ENCODE data around the gene PHYHD1. TPM values are rescaled to one million over a fixed set of nuclear protein-coding genes. Genes with fewer than 3 reads are reported as not detected.
A peak's percentile ranks its signal among the peaks of the same experiment; 100 is the strongest.

The PHYHD1 gene
- total RNA-seq, 2 experiments from 2014 or later, result 83.5 to 150 TPM

DNA sequence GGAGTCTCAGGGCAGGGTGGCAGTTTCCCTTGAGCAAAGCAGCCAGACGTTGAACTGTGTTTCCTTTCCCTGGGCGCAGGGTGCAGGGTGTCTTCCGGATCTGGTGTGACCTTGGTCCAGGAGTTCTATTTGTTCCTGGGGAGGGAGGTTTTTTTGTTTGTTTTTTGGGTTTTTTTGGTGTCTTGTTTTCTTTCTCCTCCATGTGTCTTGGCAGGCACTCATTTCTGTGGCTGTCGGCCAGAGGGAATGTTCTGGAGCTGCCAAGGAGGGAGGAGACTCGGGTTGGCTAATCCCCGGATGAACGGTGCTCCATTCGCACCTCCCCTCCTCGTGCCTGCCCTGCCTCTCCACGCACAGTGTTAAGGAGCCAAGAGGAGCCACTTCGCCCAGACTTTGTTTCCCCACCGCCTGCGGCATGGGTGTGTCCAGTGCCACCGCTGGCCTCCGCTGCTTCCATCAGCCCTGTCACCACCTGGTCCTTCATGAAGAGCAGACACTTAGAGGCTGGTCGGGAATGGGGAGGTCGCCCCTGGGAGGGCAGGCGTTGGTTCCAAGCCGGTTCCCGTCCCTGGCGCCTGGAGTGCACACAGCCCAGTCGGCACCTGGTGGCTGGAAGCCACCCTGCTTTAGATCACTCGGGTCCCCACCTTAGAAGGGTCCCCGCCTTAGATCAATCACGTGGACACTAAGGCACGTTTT is 3.5 kb upstream of the PHYHD1 start:
- no TSS peak for BruUV-seq (replicated peaks)

DNA sequence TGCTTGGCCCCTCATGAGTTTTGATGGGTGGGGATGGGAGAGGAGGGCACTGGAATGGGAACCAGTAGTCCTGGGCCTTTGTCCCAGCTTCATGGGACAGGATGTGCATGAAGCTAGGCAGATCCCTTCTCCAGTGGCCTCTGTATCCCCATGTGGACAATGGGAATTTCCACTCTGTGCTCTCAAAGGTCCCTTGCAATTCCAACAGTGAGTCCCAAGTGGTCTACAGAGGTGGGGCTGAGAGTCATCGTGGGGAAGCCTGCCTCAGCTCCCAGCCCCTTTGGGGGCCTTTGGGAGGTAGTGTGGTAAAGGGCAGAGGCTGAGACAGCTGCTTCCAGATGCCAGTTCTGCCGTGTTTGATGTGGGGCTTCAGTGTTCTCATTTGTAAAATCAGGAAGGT is 1.9 kb upstream of the PHYHD1 start:
- POLR2A ChIA-PET, result interaction anchor here (0.6 to 0.7 kb wide), 2 partner anchors 31 to 45 kb away, joined by 3 read pairs; no protein-coding TSS in a partner anchor
- Histone ChIP-seq H3K27ac (ENCODE audit: low read depth, low read length, poor library complexity, severe bottlenecking) (peak overlapping the region; percentile 25), H3K4me2 (ENCODE audit: low read length) (no peak overlapping the region), H3K4me3 (ENCODE audit: low read depth, low read length, poor library complexity, severe bottlenecking) (no peak overlapping the region), H4K20me1 (ENCODE audit: insufficient read depth, low read length) (no peaks in the 10 kb centered on the region), H3K9me2 (ENCODE audit: insufficient read depth, low read length) (no peaks in the 10 kb centered on the region), H3K9me3 (ENCODE audit: low read length) (no peaks in the 10 kb centered on the region), H3K36me3 (ENCODE audit: insufficient read depth, low read length) (peaks cover 44% of the 10 kb centered on the region; the same call in 1 of the 2 replicates), H3K79me2 (ENCODE audit: insufficient read depth, low read depth, low read length) (peaks cover 5% of the 10 kb centered on the region; the same call in 1 of the 2 replicates), H2AFZ (ENCODE audit: low read length) (no peak overlapping the region), H3K4me1 (ENCODE audit: insufficient read depth, low read length, poor library complexity, severe bottlenecking) (peaks cover 33% of the 10 kb centered on the region)
- intact Hi-C loops (cut with micrococcal nuclease; ENCODE audit: unreplicated experiment), result no loop called here
- BruUV-seq (replicated peaks), result no TSS peak
- no peak for TF ChIP-seq EZH2phosphoT487 (IDR thresholded peaks at IDR 0.05; ENCODE audit: borderline replicate concordance, low read depth, low read length)
- TF ChIP-seq, protein P1, sequence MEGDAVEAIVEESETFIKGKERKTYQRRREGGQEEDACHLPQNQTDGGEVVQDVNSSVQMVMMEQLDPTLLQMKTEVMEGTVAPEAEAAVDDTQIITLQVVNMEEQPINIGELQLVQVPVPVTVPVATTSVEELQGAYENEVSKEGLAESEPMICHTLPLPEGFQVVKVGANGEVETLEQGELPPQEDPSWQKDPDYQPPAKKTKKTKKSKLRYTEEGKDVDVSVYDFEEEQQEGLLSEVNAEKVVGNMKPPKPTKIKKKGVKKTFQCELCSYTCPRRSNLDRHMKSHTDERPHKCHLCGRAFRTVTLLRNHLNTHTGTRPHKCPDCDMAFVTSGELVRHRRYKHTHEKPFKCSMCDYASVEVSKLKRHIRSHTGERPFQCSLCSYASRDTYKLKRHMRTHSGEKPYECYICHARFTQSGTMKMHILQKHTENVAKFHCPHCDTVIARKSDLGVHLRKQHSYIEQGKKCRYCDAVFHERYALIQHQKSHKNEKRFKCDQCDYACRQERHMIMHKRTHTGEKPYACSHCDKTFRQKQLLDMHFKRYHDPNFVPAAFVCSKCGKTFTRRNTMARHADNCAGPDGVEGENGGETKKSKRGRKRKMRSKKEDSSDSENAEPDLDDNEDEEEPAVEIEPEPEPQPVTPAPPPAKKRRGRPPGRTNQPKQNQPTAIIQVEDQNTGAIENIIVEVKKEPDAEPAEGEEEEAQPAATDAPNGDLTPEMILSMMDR (conservative IDR thresholded peaks at IDR 0.05; ENCODE audit: low read length), result no peak
- CTCF ChIA-PET (ENCODE audit: unreplicated experiment), result no interaction called here
- DNase-seq (ENCODE audit: low spot score), result no peak

More for the DNA sequence above, 3.5 kb upstream of the PHYHD1 start:
- no peak overlapping the region for H3K4me2 ChIP-seq (ENCODE audit: low read length)
- H3K9me2 ChIP-seq (ENCODE audit: insufficient read depth, low read length), result no peaks in the 10 kb centered on the region
- H3K36me3 ChIP-seq (ENCODE audit: insufficient read depth, low read length), result peaks cover 49% of the 10 kb centered on the region; the same call in 1 of the 2 replicates
- no peaks in the 10 kb centered on the region for H4K20me1 ChIP-seq (ENCODE audit: insufficient read depth, low read length)
- TF ChIP-seq, protein P1 (conservative IDR thresholded peaks at IDR 0.05; ENCODE audit: low read length), result no peak
- no peak for TF ChIP-seq EZH2phosphoT487 (IDR thresholded peaks at IDR 0.05; ENCODE audit: borderline replicate concordance, low read depth, low read length)
- H2AFZ ChIP-seq (ENCODE audit: low read length), result no peak overlapping the region
- H3K4me1 ChIP-seq (ENCODE audit: insufficient read depth, low read length, poor library complexity, severe bottlenecking), result peaks cover 24% of the 10 kb centered on the region
- no peaks in the 10 kb centered on the region for H3K9me3 ChIP-seq (ENCODE audit: low read length)
- H3K79me2 ChIP-seq (ENCODE audit: insufficient read depth, low read depth, low read length), result no peaks in the 10 kb centered on the region; the same call in 1 of the 2 replicates
- no peak overlapping the region for H3K4me3 ChIP-seq (ENCODE audit: low read depth, low read length, poor library complexity, severe bottlenecking)
- POLR2A ChIA-PET, result interaction anchor here (0.5 to 1.1 kb wide), 3 partner anchors 11 to 55 kb away, joined by 3 to 5 read pairs (median 4); no protein-coding TSS in a partner anchor
- no peak overlapping the region for H3K27ac ChIP-seq (ENCODE audit: low read depth, low read length, poor library complexity, severe bottlenecking)
- intact Hi-C loops (cut with micrococcal nuclease; ENCODE audit: unreplicated experiment), result no loop called here
- DNase-seq (ENCODE audit: low spot score), result no peak
- CTCF ChIA-PET (ENCODE audit: unreplicated experiment), result no interaction called here
